Common myeloid progenitor, CD34-positive (primary cell): ENCODE data around the gene DCLK1.
"Not testable (repeated sequence)": the region's sequence is repeated elsewhere in the genome, so short reads cannot be mapped to it uniquely, and the experiment has no call there.

ENCODE experiments used
- CTCF ChIA-PET: fragments of 350-600 bp; sonication (Branson Sonifier 250); formaldehyde crosslinking; loops from one replicate; lab custom pipeline; 2021; ENCODE audit warnings: antibody characterized with exemption; lab: Charles Lee
- POLR2A ChIA-PET: fragments of 350-600 bp; sonication (Branson Sonifier 250); formaldehyde crosslinking; loops from one replicate; lab custom pipeline; 2021; ENCODE audit warnings: antibody characterized with exemption; lab: Charles Lee
- DNase-seq, 3 donors: peaks; one replicate each; pipeline versions ENCODE4 v3.0.0 to v3.0.0-alpha.2; 2013
- H3K27ac ChIP-seq, 2 experiments: 1 replicate in 1 of 2; 2 replicates in 1 of 2; pipeline ENCODE4 v1.7.0; 2013; ENCODE audit warnings: inconsistent platforms in 2 of 2, low read length in 2 of 2, mild to moderate bottlenecking in 2 of 2, low read depth in 1 of 2, moderate library complexity in 1 of 2; ENCODE audit not compliant: severe bottlenecking in 2 of 2, insufficient read depth in 1 of 2, poor library complexity in 1 of 2
- H3K27me3 ChIP-seq, 5 experiments: replicated peaks in 2 of 5; 1 replicate in 3 of 5; 2 replicates in 2 of 5; pipeline versions ENCODE4 v1.6.1 to v1.7.0; 2013; ENCODE audit warnings: low read length in 4 of 5, mild to moderate bottlenecking in 2 of 5, moderate library complexity in 2 of 5, inconsistent platforms in 1 of 5; ENCODE audit not compliant: insufficient read depth in 5 of 5, control insufficient read depth in 4 of 5
- H3K36me3 ChIP-seq, 4 experiments: 1 replicate in 2 of 4; 2 replicates in 2 of 4; pipeline versions ENCODE4 v1.6.1 to v1.7.0; 2013; ENCODE audit warnings: low read length in 3 of 4, control low read depth in 1 of 4, mild to moderate bottlenecking in 1 of 4; ENCODE audit not compliant: control insufficient read depth in 4 of 4, insufficient read depth in 4 of 4
- H3K4me1 ChIP-seq, 4 experiments: 1 replicate in 3 of 4; 2 replicates in 1 of 4; pipeline versions ENCODE4 v1.6.1 to v1.7.1; 2013; ENCODE audit warnings: low read length in 3 of 4, mild to moderate bottlenecking in 3 of 4, control low read depth in 1 of 4, inconsistent platforms in 1 of 4, moderate library complexity in 1 of 4; ENCODE audit not compliant: control insufficient read depth in 4 of 4, insufficient read depth in 4 of 4; ENCODE audit errors: control extremely low read depth in 1 of 4
- H3K4me3 ChIP-seq, 7 experiments: 1 replicate in 4 of 7; 2 replicates in 3 of 7; pipeline versions ENCODE4 v1.5.1 to v1.7.0; 2013; ENCODE audit warnings: mild to moderate bottlenecking in 7 of 7, low read length in 6 of 7, moderate library complexity in 6 of 7, inconsistent platforms in 2 of 7, low read depth in 2 of 7, control low read depth in 1 of 7; ENCODE audit not compliant: insufficient read depth in 4 of 7, control insufficient read depth in 1 of 7; ENCODE audit errors: extremely low read depth in 1 of 7
- H3K9me3 ChIP-seq, 5 experiments: 1 replicate in 4 of 5; 2 replicates in 1 of 5; pipeline versions ENCODE4 v1.6.1 to v1.7.1; 2013; ENCODE audit warnings: low read length in 4 of 5, mild to moderate bottlenecking in 2 of 5, inconsistent platforms in 1 of 5, low read depth in 1 of 5, moderate library complexity in 1 of 5; ENCODE audit not compliant: control insufficient read depth in 4 of 5, insufficient read depth in 2 of 5; ENCODE audit errors: control extremely low read depth in 1 of 5
- WGBS: methylation state at CpG from one replicate; pipeline ENCODE4 v1.1.5; 2013; ENCODE audit not compliant: insufficient coverage; 5-methylcytosine and 5-hydroxymethylcytosine counted together

Gene DCLK1

GRCh38 chr13:36076211-36076610 lies 55.0 kb downstream of the DCLK1 start:
- ChIA-PET POLR2A (no interaction called here), CTCF (interaction anchor here (0.5 kb wide), 1 partner anchor 384 kb away, joined by 3 read pairs; no protein-coding TSS in a partner anchor)
- H3K9me3 ChIP-seq = no peaks in the 10 kb centered on the region
- H3K36me3 ChIP-seq = no peaks in the 10 kb centered on the region
- no peak overlapping the region for H3K27ac ChIP-seq
- no peak for DNase-seq
- no peak overlapping the region for H3K4me3 ChIP-seq
- no peaks in the 10 kb centered on the region for H3K27me3 ChIP-seq
- no peaks in the 10 kb centered on the region for H3K4me1 ChIP-seq

DNA sequence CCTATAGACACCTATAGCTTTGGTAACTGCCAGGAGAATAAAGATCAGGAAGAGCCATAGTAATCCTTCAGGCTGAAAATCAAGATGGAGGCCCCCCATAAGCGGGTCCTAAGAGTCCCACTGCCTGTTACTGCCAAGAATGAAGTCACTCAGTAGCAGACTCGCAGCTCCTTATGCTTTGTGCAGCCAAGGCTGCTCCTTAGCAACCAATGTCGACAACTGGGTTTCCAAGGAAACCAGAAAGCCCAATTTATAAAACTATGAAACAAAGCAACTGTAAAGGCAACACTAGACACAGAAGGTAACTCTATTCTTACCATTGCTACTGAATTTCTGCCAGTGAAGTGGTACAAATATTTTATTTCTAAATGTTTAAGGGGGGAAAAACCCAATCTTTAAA lies 56.5 kb downstream of the DCLK1 start:
- POLR2A ChIA-PET = no interaction called here
- Histone ChIP-seq H3K4me3 (no peak overlapping the region), H3K4me1 (no peaks in the 10 kb centered on the region), H3K27ac (no peak overlapping the region), H3K27me3 (no peaks in the 10 kb centered on the region), H3K9me3 (no peaks in the 10 kb centered on the region), H3K36me3 (no peaks in the 10 kb centered on the region)
- CTCF ChIA-PET = no interaction called here
- no peak for DNase-seq
- 88% methylated on average over 2 of the region's 3 CpGs for WGBS

DNA sequence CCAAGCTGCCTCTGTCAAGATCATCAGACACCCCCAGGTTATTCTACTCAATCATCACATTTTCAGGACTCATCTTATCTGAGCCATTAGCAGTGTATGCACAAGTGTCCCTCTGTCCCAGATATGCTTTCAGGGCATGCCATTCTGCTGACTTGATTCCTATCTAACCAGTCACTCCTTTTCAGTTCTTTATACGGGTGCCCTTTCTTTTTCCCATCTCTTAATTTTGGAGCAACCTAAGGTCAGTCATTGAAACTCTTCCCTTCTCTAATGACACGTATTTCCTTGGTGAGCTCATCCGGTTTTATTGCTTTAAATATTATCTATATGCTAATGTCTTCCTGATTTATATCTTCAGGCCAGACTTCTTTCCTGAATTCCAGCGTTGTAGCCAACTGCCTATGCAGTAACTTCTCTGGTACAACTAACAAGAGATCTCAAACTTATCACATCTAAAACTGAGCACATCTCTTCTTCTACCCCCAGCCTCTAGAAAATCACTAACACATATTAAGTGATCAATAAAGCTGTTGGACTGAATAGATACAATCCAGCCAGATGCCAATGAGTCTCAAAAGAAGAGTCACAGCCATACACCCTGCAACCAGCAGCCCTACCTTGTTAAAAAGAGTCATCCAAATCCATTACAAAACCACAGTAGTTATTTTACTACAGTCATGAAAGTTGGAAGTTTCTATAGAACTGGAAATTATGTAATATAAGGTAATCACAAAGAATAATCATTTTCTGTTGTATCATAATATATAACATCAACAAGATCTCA lies 58.8 kb downstream of the DCLK1 start:
- H3K4me3 ChIP-seq = no peak overlapping the region

DNA sequence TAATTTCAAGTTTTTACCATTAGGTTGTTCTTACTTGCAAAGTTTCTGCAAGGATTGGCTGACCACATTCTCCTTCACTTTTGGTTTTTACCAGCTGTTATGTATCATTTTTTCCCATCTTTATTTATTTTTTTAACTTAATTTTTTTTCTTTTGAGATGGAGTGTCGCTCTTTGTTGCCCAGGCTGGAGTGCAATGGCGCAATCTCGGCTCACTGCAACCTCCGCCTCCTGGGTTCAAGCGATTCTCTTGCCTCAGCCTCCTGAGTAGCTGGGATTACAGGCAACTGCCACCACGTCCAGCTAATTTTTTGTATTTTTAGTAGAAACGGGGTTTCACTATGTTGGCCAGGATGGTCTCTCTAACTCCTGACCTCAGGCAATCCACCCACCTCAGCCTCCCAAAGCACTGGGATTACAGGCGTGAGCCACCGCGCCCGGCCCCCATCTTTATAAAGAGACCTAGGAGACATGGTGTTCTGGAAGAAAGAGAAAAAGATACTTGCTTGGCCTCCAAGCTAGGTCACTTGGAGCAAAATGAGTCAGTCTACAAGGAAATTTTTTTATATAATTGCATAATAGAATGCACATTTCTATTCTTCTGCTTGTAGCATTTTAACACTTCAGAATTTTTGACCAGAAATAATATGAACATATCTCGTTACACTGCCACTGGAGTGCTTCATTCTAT lies 60.5 kb downstream of the DCLK1 start:
- DNase-seq, H3K36me3 ChIP-seq, H3K9me3 ChIP-seq, POLR2A ChIA-PET, H3K27me3 ChIP-seq, H3K4me1 ChIP-seq, H3K27ac ChIP-seq, CTCF ChIA-PET, H3K4me3 ChIP-seq: not testable (repeated sequence)
- 100% methylated on average over 3 of the region's 12 CpGs for WGBS

More for the DNA sequence above, 58.8 kb downstream of the DCLK1 start:
- Histone ChIP-seq H3K9me3 (no peaks in the 10 kb centered on the region), H3K4me1 (no peaks in the 10 kb centered on the region), H3K27me3 (no peaks in the 10 kb centered on the region), H3K36me3 (no peaks in the 10 kb centered on the region), H3K27ac (no peak overlapping the region)
- CTCF ChIA-PET = no interaction called here
- POLR2A ChIA-PET = no interaction called here
- 92% methylated on average over 2 of the region's 4 CpGs for WGBS
- no peak for DNase-seq

- H3K36me3 ChIP-seq = no peaks in the 10 kb centered on the region
- H3K27me3 ChIP-seq = no peaks in the 10 kb centered on the region
- H3K4me3 ChIP-seq = no peak overlapping the region
- no peak overlapping the region for H3K27ac ChIP-seq
- 97% methylated on average over 5 of the region's 6 CpGs for WGBS
- no peaks in the 10 kb centered on the region for H3K4me1 ChIP-seq
- DNase-seq = no peak
- ChIA-PET POLR2A (no interaction called here), CTCF (no interaction called here)
- H3K9me3 ChIP-seq = no peaks in the 10 kb centered on the region
Observed at GRCh38 chr13:36069881-36070366, 61.3 kb downstream of the DCLK1 start.

- POLR2A ChIA-PET = no interaction called here
- Histone ChIP-seq H3K36me3 (no peaks in the 10 kb centered on the region), H3K4me3 (no peak overlapping the region), H3K27ac (no peak overlapping the region), H3K9me3 (no peaks in the 10 kb centered on the region), H3K27me3 (no peaks in the 10 kb centered on the region), H3K4me1 (no peaks in the 10 kb centered on the region)
- no CpG with 5 or more reads among the region's 3 CpGs for WGBS
- CTCF ChIA-PET = no interaction called here
- no peak for DNase-seq
Observed at GRCh38 chr13:36068991-36069390, 62.2 kb downstream of the DCLK1 start.

- no peaks in the 10 kb centered on the region for H3K4me1 ChIP-seq
- H3K4me3 ChIP-seq = no peak overlapping the region
- POLR2A ChIA-PET = no interaction called here
- H3K9me3 ChIP-seq = no peaks in the 10 kb centered on the region
- no CpG with 5 or more reads among the region's 1 CpG for WGBS
- no peaks in the 10 kb centered on the region for H3K27me3 ChIP-seq
- H3K36me3 ChIP-seq = no peaks in the 10 kb centered on the region
- H3K27ac ChIP-seq = no peak overlapping the region
- no peak for DNase-seq
- CTCF ChIA-PET = no interaction called here
Observed at GRCh38 chr13:36068566-36068965, 62.6 kb downstream of the DCLK1 start.
